IPS-NIHi7 (cell line): ENCODE data around the gene GABRD.

Source experiments
- DNase-seq: peaks from one replicate; pipeline ENCODE4 v3.0.0; 2012; ENCODE audit warnings: mixed read lengths; ENCODE audit errors: extremely low spot score

The GABRD gene

GRCh38 chr1:1985375-1986050 is 33.6 kb upstream of the GABRD start:
- no peak for DNase-seq

- no peak for DNase-seq
Measured at GRCh38 chr1:1986451-1987141, 32.5 kb upstream of the GABRD start.

GRCh38 chr1:1987142-1987510 is 32.0 kb upstream of the GABRD start:
- DNase-seq, result no peak

- DNase-seq, result no peak
Measured at GRCh38 chr1:1988061-1988945, 30.8 kb upstream of the GABRD start.

- no peak for DNase-seq
Measured at GRCh38 chr1:1989102-1989542, 30.0 kb upstream of the GABRD start.

GRCh38 chr1:1989789-1990188 is 29.4 kb upstream of the GABRD start:
- no peak for DNase-seq

- DNase-seq, result no peak
Measured at GRCh38 chr1:1990222-1990621, 28.9 kb upstream of the GABRD start.

- no peak for DNase-seq
Measured at GRCh38 chr1:1994536-1994935, 24.6 kb upstream of the GABRD start.

GRCh38 chr1:1996207-1996651 is 22.9 kb upstream of the GABRD start:
- no peak for DNase-seq

GRCh38 chr1:1997576-1997975 is 21.6 kb upstream of the GABRD start:
- no peak for DNase-seq

GRCh38 chr1:2000432-2000831 is 18.7 kb upstream of the GABRD start:
- DNase-seq, result no peak

- DNase-seq, result no peak
Measured at GRCh38 chr1:2000850-2001249, 18.3 kb upstream of the GABRD start.

- no peak for DNase-seq
Measured at GRCh38 chr1:2001773-2002411, 17.3 kb upstream of the GABRD start.

GRCh38 chr1:2003541-2004131 is 15.5 kb upstream of the GABRD start, which contains the start of gene CFAP74:
Gene CFAP74 (minus strand): TSS chr1:2003786. CDS start chr1:1990956, 12,830 bp downstream.
- DNase-seq, result peak; percentile 97

GRCh38 chr1:2004856-2005255 is 14.3 kb upstream of the GABRD start:
- DNase-seq, result no peak

- DNase-seq, result no peak
Measured at GRCh38 chr1:2009101-2010053, 9.8 kb upstream of the GABRD start.

GRCh38 chr1:2014181-2014580 is 5.0 kb upstream of the GABRD start:
- DNase-seq, result no peak

GRCh38 chr1:2014741-2015735 is 4.1 kb upstream of the GABRD start:
- DNase-seq, result no peak

- no peak for DNase-seq
Measured at GRCh38 chr1:2016123-2016522, 3.0 kb upstream of the GABRD start.
